ENCODE results near the gene C1QTNF8. TPM values are rescaled to one million over a fixed set of nuclear protein-coding genes. Genes with fewer than 3 reads are reported as not detected.

C1QTNF8 gene
- total RNA-seq, 4 donors from 2014 or later, result not detected

DNA sequence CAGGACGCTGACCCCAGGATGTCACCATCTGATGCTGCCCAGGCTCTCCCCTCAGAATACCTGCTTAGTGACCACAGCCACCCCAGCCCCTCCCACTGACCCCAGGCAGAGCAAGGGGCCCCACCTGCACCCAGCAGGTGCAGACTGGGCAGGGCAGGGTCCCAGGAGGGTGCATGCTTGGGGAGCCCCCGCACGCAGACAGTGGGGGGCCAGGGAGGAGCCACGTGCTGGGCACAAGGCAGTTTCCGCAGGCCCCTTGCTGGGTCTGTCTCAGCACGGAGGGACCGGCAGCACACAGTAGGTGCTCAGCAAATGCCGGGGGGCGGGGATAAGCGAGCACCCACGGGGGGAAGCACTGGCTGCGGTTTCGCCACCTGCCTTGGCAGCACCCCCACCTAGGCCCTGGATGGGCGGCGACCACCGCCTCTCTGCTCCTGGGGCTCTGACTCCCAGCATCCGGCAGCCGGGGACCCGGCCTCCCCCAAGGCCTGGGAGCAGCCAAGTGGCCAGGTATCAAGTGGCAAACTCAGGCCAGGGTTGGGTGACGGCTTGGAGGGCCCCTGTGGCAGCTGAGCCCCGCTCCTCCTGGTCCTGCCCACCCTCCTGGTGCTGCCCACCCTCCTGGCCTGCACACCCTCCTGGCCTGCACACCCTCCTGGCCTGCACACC is 42.2 kb downstream of the C1QTNF8 start:
- Histone ChIP-seq H3K4me3 (no peak overlapping the region), H3K9me3 (peaks cover 0 to 8% (median 4%) of the 10 kb centered on the region in 4 donors), H3K27ac (replicated peaks in 1 of 4) (no peak overlapping the region), H3K4me1 (peaks cover 0 to 7% (median 6%) of the 10 kb centered on the region in 4 donors), H3K36me3 (no peaks in the 10 kb centered on the region), H3K27me3 (peaks cover 0 to 97% (median 22%) of the 10 kb centered on the region in 4 donors)
- WGBS, result 86% methylated on average over 12 of the region's 21 CpGs
- DNase-seq (ENCODE audit: extremely low spot score), result no peak
- intact Hi-C loops (cut with DNase I), result loop anchor here (2.0 kb wide), 1 partner anchor 239 kb away; no protein-coding TSS in a partner anchor
- no peak for TF ChIP-seq POLR2AphosphoS5 (IDR thresholded peaks at IDR 0.05)
- no peak for TF ChIP-seq POLR2A (IDR thresholded peaks at IDR 0.05; ENCODE audit: low read depth)
- TF ChIP-seq, protein P1, sequence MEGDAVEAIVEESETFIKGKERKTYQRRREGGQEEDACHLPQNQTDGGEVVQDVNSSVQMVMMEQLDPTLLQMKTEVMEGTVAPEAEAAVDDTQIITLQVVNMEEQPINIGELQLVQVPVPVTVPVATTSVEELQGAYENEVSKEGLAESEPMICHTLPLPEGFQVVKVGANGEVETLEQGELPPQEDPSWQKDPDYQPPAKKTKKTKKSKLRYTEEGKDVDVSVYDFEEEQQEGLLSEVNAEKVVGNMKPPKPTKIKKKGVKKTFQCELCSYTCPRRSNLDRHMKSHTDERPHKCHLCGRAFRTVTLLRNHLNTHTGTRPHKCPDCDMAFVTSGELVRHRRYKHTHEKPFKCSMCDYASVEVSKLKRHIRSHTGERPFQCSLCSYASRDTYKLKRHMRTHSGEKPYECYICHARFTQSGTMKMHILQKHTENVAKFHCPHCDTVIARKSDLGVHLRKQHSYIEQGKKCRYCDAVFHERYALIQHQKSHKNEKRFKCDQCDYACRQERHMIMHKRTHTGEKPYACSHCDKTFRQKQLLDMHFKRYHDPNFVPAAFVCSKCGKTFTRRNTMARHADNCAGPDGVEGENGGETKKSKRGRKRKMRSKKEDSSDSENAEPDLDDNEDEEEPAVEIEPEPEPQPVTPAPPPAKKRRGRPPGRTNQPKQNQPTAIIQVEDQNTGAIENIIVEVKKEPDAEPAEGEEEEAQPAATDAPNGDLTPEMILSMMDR (IDR thresholded peaks at IDR 0.05), result no peak
- TF ChIP-seq EP300 (IDR thresholded peaks at IDR 0.05), result no peak

DNA sequence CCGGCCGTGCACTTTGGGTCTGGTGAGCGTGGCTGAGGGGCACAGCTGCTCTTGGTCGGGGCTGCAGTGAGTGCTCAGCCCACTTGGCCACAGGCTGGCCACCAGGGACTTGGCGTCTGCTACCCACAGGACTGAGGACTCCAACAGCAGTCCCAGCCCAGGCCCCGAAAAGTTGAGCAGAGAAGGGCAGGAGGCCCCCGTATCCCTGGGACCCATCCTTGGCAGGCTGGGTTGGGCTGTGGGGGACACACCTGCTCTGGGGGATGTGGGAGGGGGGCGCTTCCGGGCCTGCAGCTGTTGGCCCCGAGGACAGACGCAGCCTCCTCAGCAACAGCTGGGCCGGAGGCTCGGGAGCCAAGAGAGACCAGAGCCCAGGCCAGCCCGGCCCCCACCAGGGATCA is 42.9 kb downstream of the C1QTNF8 start:
- 68% methylated on average over 12 of the region's 14 CpGs for WGBS
- TF ChIP-seq POLR2AphosphoS5 (IDR thresholded peaks at IDR 0.05) (no peak), POLR2A (IDR thresholded peaks at IDR 0.05; ENCODE audit: low read depth) (no peak), EP300 (IDR thresholded peaks at IDR 0.05) (no peak)
- TF ChIP-seq, protein P1 (IDR thresholded peaks at IDR 0.05), result no peak
- intact Hi-C loops (cut with DNase I), result no loop called here
- H3K36me3 ChIP-seq, result no peaks in the 10 kb centered on the region
- peaks cover 0 to 14% (median 13%) of the 10 kb centered on the region in 4 donors for H3K4me1 ChIP-seq
- no peak for DNase-seq (ENCODE audit: extremely low spot score)
- H3K4me3 ChIP-seq, result no peak overlapping the region
- H3K9me3 ChIP-seq, result peaks cover 0 to 8% (median 3%) of the 10 kb centered on the region in 4 donors
- peaks cover 0 to 97% (median 17%) of the 10 kb centered on the region in 4 donors for H3K27me3 ChIP-seq
- no peak overlapping the region for H3K27ac ChIP-seq (replicated peaks in 1 of 4)

DNA sequence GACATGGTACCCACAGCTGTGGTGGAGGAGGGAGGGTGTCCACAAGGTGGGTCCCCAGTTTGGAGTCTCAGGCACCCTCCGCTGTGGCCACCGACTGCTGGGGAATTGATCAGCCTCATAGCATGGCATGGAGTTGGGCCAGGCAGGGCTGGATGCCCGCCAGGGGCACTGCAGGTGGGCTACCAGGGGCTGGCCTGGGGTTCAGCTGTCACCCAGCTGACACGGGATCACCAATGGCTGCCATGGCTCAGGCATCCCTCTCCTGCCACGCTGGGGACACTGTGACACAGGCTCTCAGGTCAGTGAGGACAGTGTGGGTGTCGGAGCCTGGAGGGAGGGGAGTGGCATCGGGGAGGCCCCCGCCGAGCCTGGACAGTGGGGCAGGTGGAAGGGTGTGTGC is 43.3 kb downstream of the C1QTNF8 start:
- no peak for DNase-seq (ENCODE audit: extremely low spot score)
- intact Hi-C loops (cut with DNase I), result no loop called here
- Histone ChIP-seq H3K4me3 (no peak overlapping the region), H3K9me3 (peaks cover 0 to 8% (median 3%) of the 10 kb centered on the region in 4 donors), H3K36me3 (no peaks in the 10 kb centered on the region), H3K4me1 (peaks cover 0 to 18% (median 16%) of the 10 kb centered on the region in 4 donors), H3K27me3 (peaks cover 0 to 97% (median 13%) of the 10 kb centered on the region in 4 donors), H3K27ac (replicated peaks in 1 of 4) (no peak overlapping the region)
- 94% methylated on average over 4 of the region's 9 CpGs for WGBS
- no peak for TF ChIP-seq EP300 (IDR thresholded peaks at IDR 0.05)
- TF ChIP-seq, protein P1 (IDR thresholded peaks at IDR 0.05), result no peak
- no peak for TF ChIP-seq POLR2AphosphoS5 (IDR thresholded peaks at IDR 0.05)
- TF ChIP-seq POLR2A (IDR thresholded peaks at IDR 0.05; ENCODE audit: low read depth), result no peak

DNA sequence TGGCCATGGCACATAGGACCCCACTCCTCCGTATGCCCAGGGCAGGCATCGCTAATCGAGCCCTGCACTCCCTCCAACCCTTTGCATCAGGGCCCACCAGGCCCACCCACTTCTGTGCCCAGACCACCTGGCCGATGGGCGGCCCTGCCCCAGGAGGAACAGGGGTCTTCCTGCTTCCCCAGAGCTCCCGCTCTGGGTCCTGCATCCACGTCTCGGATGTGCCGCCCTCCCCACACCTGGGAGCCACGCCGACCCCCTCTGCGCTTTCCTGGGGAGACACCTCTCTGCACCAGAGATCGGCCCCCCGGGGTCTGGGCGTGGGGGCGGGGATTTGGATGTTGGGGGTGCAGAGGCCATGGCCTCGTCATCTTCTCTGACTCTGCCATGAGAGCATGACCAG is 44.6 kb downstream of the C1QTNF8 start:
- Histone ChIP-seq H3K36me3 (no peaks in the 10 kb centered on the region), H3K27me3 (peaks cover 0 to 98% (median 7%) of the 10 kb centered on the region in 4 donors), H3K4me1 (peaks cover 0 to 22% (median 16%) of the 10 kb centered on the region in 4 donors), H3K9me3 (no peaks in the 10 kb centered on the region), H3K27ac (replicated peaks in 1 of 4) (no peak overlapping the region), H3K4me3 (no peak overlapping the region)
- DNase-seq (ENCODE audit: extremely low spot score), result no peak
- intact Hi-C loops (cut with DNase I), result no loop called here
- TF ChIP-seq EP300 (IDR thresholded peaks at IDR 0.05) (no peak), POLR2A (IDR thresholded peaks at IDR 0.05; ENCODE audit: low read depth) (no peak), POLR2AphosphoS5 (IDR thresholded peaks at IDR 0.05) (no peak)
- TF ChIP-seq, protein P1 (IDR thresholded peaks at IDR 0.05), result no peak
- 91% methylated on average over 14 of the region's 17 CpGs for WGBS

Data from esophagus muscularis mucosa (tissue), 4 donors.